ENCODE measurements around the gene PLPP3. TPM values are rescaled to one million over a fixed set of nuclear protein-coding genes. Genes with fewer than 3 reads are reported as not detected.
"Not testable (repeated sequence)": the region's sequence is repeated elsewhere in the genome, so short reads cannot be mapped to it uniquely, and the experiment has no call there.

PLPP3 gene
- polyA plus RNA-seq, 1 of the 3 experiments (the other 2 are of a cell fraction): 32.2 TPM

GRCh38 chr1:56595397-56596191 is 16.2 kb upstream of the PLPP3 start:
- 95% methylated on average over 5 of the region's 5 CpGs for WGBS (ENCODE audit: low lambda C conversion rate)
- CTCF ChIA-PET: interaction anchor here (2.8 kb wide), 1 partner anchor 11 kb away, joined by 13 read pairs; no protein-coding TSS in a partner anchor
- H3K27me3 ChIP-seq (ENCODE audit: insufficient read depth); H3K79me2 ChIP-seq (ENCODE audit: insufficient read depth); DNase-seq; H3K27ac ChIP-seq (ENCODE audit: low read depth in 2 of 2, low read length in 1 of 2); H3K9me3 ChIP-seq; H3F3A ChIP-seq (replicated peaks; ENCODE audit: insufficient read depth); H3K4me1 ChIP-seq (ENCODE audit: control insufficient read depth in 1 of 2, insufficient read depth in 2 of 2, low read depth in 1 of 2, low read length in 1 of 2); H3K9me2 ChIP-seq; H2AFZ ChIP-seq (ENCODE audit: low read depth); H3K4me2 ChIP-seq; H3K36me3 ChIP-seq (replicated peaks in 1 of 2; ENCODE audit: control insufficient read depth in 1 of 2, insufficient read depth in 2 of 2, low read length in 1 of 2); H3K9ac ChIP-seq; H3K4me3 ChIP-seq (ENCODE audit: low read depth in 2 of 2, low read length in 1 of 2); POLR2A ChIA-PET; H4K20me1 ChIP-seq (ENCODE audit: insufficient read depth): not testable (repeated sequence)

- no peak overlapping the region for H3K27ac ChIP-seq (ENCODE audit: low read depth in 2 of 2, low read length in 1 of 2)
- no peaks in the 10 kb centered on the region for H3F3A ChIP-seq (replicated peaks; ENCODE audit: insufficient read depth)
- no peaks in the 10 kb centered on the region for H3K27me3 ChIP-seq (ENCODE audit: insufficient read depth)
- no peaks in the 10 kb centered on the region for H3K36me3 ChIP-seq (replicated peaks in 1 of 2; ENCODE audit: control insufficient read depth in 1 of 2, insufficient read depth in 2 of 2, low read length in 1 of 2)
- POLR2A ChIA-PET: no interaction called here
- CTCF ChIA-PET: no interaction called here
- TF ChIP-seq NRF1 (IDR thresholded peaks at IDR 0.05; ENCODE audit: low read depth, low read length): no peak
- no peak for TF ChIP-seq NFIC (IDR thresholded peaks at IDR 0.05; ENCODE audit: borderline replicate concordance)
- peak; percentile 25; the same call in 1 of the 2 replicates for TF ChIP-seq TCF12 (IDR thresholded peaks at IDR 0.05)
- no peak for TF ChIP-seq YY1 (IDR thresholded peaks at IDR 0.05; ENCODE audit: low read depth)
- no peak for TF ChIP-seq ELF1 (IDR thresholded peaks at IDR 0.05)
- no peaks in the 10 kb centered on the region for H3K9me3 ChIP-seq
- peak; percentile 16 for DNase-seq
- H3K9ac ChIP-seq: no peak overlapping the region
- no peaks in the 10 kb centered on the region for H3K9me2 ChIP-seq
- H2AFZ ChIP-seq (ENCODE audit: low read depth): no peak overlapping the region
- H3K4me2 ChIP-seq: no peak overlapping the region
- WGBS (ENCODE audit: low lambda C conversion rate): 43% methylated on average over 3 of the region's 3 CpGs
- no peaks in the 10 kb centered on the region for H3K79me2 ChIP-seq (ENCODE audit: insufficient read depth)
- no peaks in the 10 kb centered on the region for H3K4me1 ChIP-seq (ENCODE audit: control insufficient read depth in 1 of 2, insufficient read depth in 2 of 2, low read depth in 1 of 2, low read length in 1 of 2)
- no peak overlapping the region for H3K4me3 ChIP-seq (ENCODE audit: low read depth in 2 of 2, low read length in 1 of 2)
- H4K20me1 ChIP-seq (ENCODE audit: insufficient read depth): no peaks in the 10 kb centered on the region
Measured at GRCh38 chr1:56591909-56592308, 12.5 kb upstream of the PLPP3 start.

- Histone ChIP-seq H3K9ac (no peak overlapping the region), H3K4me1 (ENCODE audit: control insufficient read depth in 1 of 2, insufficient read depth in 2 of 2, low read depth in 1 of 2, low read length in 1 of 2) (no peaks in the 10 kb centered on the region), H3K79me2 (ENCODE audit: insufficient read depth) (no peaks in the 10 kb centered on the region), H3K4me3 (ENCODE audit: low read depth in 2 of 2, low read length in 1 of 2) (no peak overlapping the region), H4K20me1 (ENCODE audit: insufficient read depth) (no peaks in the 10 kb centered on the region), H3K4me2 (no peak overlapping the region), H3K27me3 (ENCODE audit: insufficient read depth) (no peaks in the 10 kb centered on the region), H3K36me3 (replicated peaks in 1 of 2; ENCODE audit: control insufficient read depth in 1 of 2, insufficient read depth in 2 of 2, low read length in 1 of 2) (no peaks in the 10 kb centered on the region), H3K27ac (ENCODE audit: low read depth in 2 of 2, low read length in 1 of 2) (no peak overlapping the region), H2AFZ (ENCODE audit: low read depth) (no peak overlapping the region), H3K9me3 (no peaks in the 10 kb centered on the region), H3F3A (replicated peaks; ENCODE audit: insufficient read depth) (no peaks in the 10 kb centered on the region), H3K9me2 (no peaks in the 10 kb centered on the region)
- ChIA-PET CTCF (interaction anchor here (0.6 kb wide), 1 partner anchor 11 kb away, joined by 3 read pairs; no protein-coding TSS in a partner anchor), POLR2A (no interaction called here)
- WGBS (ENCODE audit: low lambda C conversion rate): 81% methylated on average over 3 of the region's 3 CpGs
- DNase-seq: no peak
- TF ChIP-seq ZBTB33 (IDR thresholded peaks at IDR 0.05; ENCODE audit: borderline replicate concordance, low read depth): no peak
- no peak for TF ChIP-seq USF2 (IDR thresholded peaks at IDR 0.05; ENCODE audit: borderline replicate concordance, low read depth, low read length)
- no peak for TF ChIP-seq RAD21 (IDR thresholded peaks at IDR 0.05; ENCODE audit: low read length)
- no peak for TF ChIP-seq MAX (IDR thresholded peaks at IDR 0.05; ENCODE audit: low read depth)
- TF ChIP-seq JUND (IDR thresholded peaks at IDR 0.05): no peak
- TF ChIP-seq SMC3 (IDR thresholded peaks at IDR 0.05; ENCODE audit: low read depth, low read length): no peak
- no peak for TF ChIP-seq NRF1 (IDR thresholded peaks at IDR 0.05; ENCODE audit: low read depth, low read length)
- TF ChIP-seq FOXM1 (IDR thresholded peaks at IDR 0.05; ENCODE audit: low read depth): no peak
- no peak for TF ChIP-seq YY1 (IDR thresholded peaks at IDR 0.05; ENCODE audit: low read depth)
- no peak for TF ChIP-seq FOXJ3 (CRISPR knock-in tag; IDR thresholded peaks at IDR 0.05)
- no peak for TF ChIP-seq RXRA (IDR thresholded peaks at IDR 0.05; ENCODE audit: borderline replicate concordance, low read depth)
- no peak for TF ChIP-seq TAF1 (IDR thresholded peaks at IDR 0.05; ENCODE audit: borderline replicate concordance, low read depth, low read length)
- TF ChIP-seq FOSL2 (IDR thresholded peaks at IDR 0.05; ENCODE audit: borderline replicate concordance, low read depth): no peak
- TF ChIP-seq POLR2AphosphoS5 (IDR thresholded peaks at IDR 0.05; ENCODE audit: low read depth, low read length): no peak
- TF ChIP-seq MXI1 (IDR thresholded peaks at IDR 0.05; ENCODE audit: low read depth, low read length): no peak
- TF ChIP-seq MEF2A (IDR thresholded peaks at IDR 0.05; ENCODE audit: borderline replicate concordance, low read depth): no peak
- no peak for TF ChIP-seq TCF12 (IDR thresholded peaks at IDR 0.05)
Measured at GRCh38 chr1:56590520-56591011, 11.2 kb upstream of the PLPP3 start.

All from SK-N-SH (cell line).